Mesendoderm (in vitro differentiated cells): ENCODE data around the gene RFX2.

ENCODE experiments used
- DNase-seq: peaks from one replicate; pipeline ENCODE4 v3.0.0; 2013
- H2AK5ac ChIP-seq: 2 replicates; pipeline ENCODE4 v1.6.1; 2013; ENCODE audit warnings: low read length, inconsistent platforms
- H2BK120ac ChIP-seq: 2 replicates; pipeline ENCODE4 v1.6.1; 2013; ENCODE audit warnings: low read depth, mild to moderate bottlenecking, low read length, moderate library complexity, mixed read lengths
- H2BK15ac ChIP-seq: replicated peaks from 2 replicates; pipeline ENCODE4 v1.6.1; 2013; ENCODE audit warnings: low read depth, mild to moderate bottlenecking, moderate library complexity
- H2BK5ac ChIP-seq: 2 replicates; pipeline ENCODE4 v1.6.1; 2013; ENCODE audit warnings: low read length, inconsistent platforms
- H3K18ac ChIP-seq: 2 replicates; pipeline ENCODE4 v1.6.1; 2013; ENCODE audit warnings: mild to moderate bottlenecking, low read length, mixed read lengths
- H3K23ac ChIP-seq: one replicate; pipeline ENCODE4 v1.6.1; 2013; ENCODE audit warnings: low read length
- H3K27ac ChIP-seq: 2 replicates; pipeline ENCODE4 v1.5.1; 2013; ENCODE audit warnings: low read depth, mild to moderate bottlenecking, inconsistent platforms, low read length, moderate library complexity
- H3K27me3 ChIP-seq: 2 replicates; pipeline ENCODE4 v1.6.1; 2013; ENCODE audit warnings: low read length, control low read depth, mild to moderate bottlenecking, inconsistent platforms; ENCODE audit not compliant: insufficient read depth, poor library complexity
- H3K36me3 ChIP-seq: 2 replicates; pipeline ENCODE4 v1.6.1; 2013; ENCODE audit warnings: low read length, inconsistent platforms; ENCODE audit not compliant: control insufficient read depth, insufficient read depth
- H3K4ac ChIP-seq: one replicate; pipeline ENCODE4 v1.6.1; 2013; ENCODE audit warnings: low read depth, mild to moderate bottlenecking, low read length, moderate library complexity
- H3K4me1 ChIP-seq: 2 replicates; pipeline ENCODE4 v1.6.1; 2013; ENCODE audit warnings: low read depth, low read length, inconsistent platforms; ENCODE audit not compliant: control insufficient read depth
- H3K4me2 ChIP-seq: 2 replicates; pipeline ENCODE4 v1.6.1; 2013; ENCODE audit warnings: low read length
- H3K4me3 ChIP-seq: 2 replicates; pipeline ENCODE4 v1.5.1; 2013; ENCODE audit warnings: mild to moderate bottlenecking, low read length
- H3K56ac ChIP-seq: one replicate; pipeline ENCODE4 v1.6.1; 2013; ENCODE audit warnings: low read length
- H3K79me1 ChIP-seq: 2 replicates; pipeline ENCODE4 v1.6.1; 2013; ENCODE audit warnings: low read length, inconsistent platforms
- H3K79me2 ChIP-seq: 2 replicates; pipeline ENCODE4 v1.6.1; 2013; ENCODE audit warnings: mild to moderate bottlenecking, low read length; ENCODE audit not compliant: control insufficient read depth, insufficient read depth
- H3K9ac ChIP-seq: 2 replicates; pipeline ENCODE4 v1.6.1; 2013; ENCODE audit warnings: low read length, inconsistent platforms
- H4K5ac ChIP-seq: one replicate; pipeline ENCODE4 v1.6.1; 2013; ENCODE audit warnings: low read length
- H4K8ac ChIP-seq: one replicate; pipeline ENCODE4 v1.6.1; 2013; ENCODE audit warnings: low read depth, mild to moderate bottlenecking, control low read depth, low read length, moderate library complexity
- WGBS: extraction: QIAGEN DNeasy Blood & Tissue Kit; methylation state at CpG from one replicate; pipeline ENCODE4 v1.1.7; 2013; ENCODE audit warnings: low lambda C conversion rate, missing lambda C conversion rate; ENCODE audit not compliant: insufficient coverage; ENCODE audit errors: extremely low coverage; 5-methylcytosine and 5-hydroxymethylcytosine counted together

The RFX2 gene

GRCh38 chr19:6048793-6049405 is 61.4 kb downstream of the RFX2 start:
- Histone ChIP-seq H3K79me1 (no peaks in the 10 kb centered on the region), H3K79me2 (no peaks in the 10 kb centered on the region), H2BK120ac (no peak overlapping the region), H2AK5ac (no peak overlapping the region), H3K18ac (no peak overlapping the region), H3K27ac (no peak overlapping the region), H3K9ac (no peak overlapping the region), H2BK15ac (no peak overlapping the region), H4K8ac (no peak overlapping the region), H3K4me3 (no peak overlapping the region), H4K5ac (no peak overlapping the region), H3K4me2 (no peak overlapping the region), H3K4ac (no peak overlapping the region), H3K36me3 (no peaks in the 10 kb centered on the region), H3K4me1 (no peaks in the 10 kb centered on the region), H3K23ac (no peak overlapping the region), H3K56ac (no peak overlapping the region), H2BK5ac (no peak overlapping the region), H3K27me3 (no peaks in the 10 kb centered on the region)
- peak; percentile 81 for DNase-seq
- no CpG with 5 or more reads among the region's 15 CpGs for WGBS

DNA sequence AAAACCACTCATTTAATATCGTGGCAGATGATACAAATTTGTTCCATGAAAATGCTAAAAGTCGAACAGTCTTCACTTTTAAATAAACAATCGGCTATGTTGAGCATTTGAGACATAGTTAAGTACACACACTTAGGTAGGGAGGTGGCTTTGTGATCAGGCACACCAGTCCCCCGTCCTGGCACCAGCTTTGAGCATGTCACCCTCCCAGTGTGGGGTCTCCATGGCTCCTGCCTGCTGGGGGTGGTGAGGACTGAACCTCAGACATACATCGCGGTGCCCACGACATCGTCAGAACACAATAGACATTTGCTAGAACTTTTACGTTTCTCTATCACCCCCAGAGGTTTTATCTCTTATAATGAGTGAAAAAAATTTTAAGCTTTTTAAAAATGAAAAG is 62.0 kb downstream of the RFX2 start:
- Histone ChIP-seq H3K23ac (no peak overlapping the region), H3K27ac (no peak overlapping the region), H3K27me3 (no peaks in the 10 kb centered on the region), H3K9ac (no peak overlapping the region), H4K8ac (no peak overlapping the region), H4K5ac (no peak overlapping the region), H2BK5ac (no peak overlapping the region), H3K4me1 (no peaks in the 10 kb centered on the region), H3K4me3 (no peak overlapping the region), H2AK5ac (no peak overlapping the region), H3K36me3 (no peaks in the 10 kb centered on the region), H3K79me2 (no peaks in the 10 kb centered on the region), H3K18ac (no peak overlapping the region), H3K79me1 (no peaks in the 10 kb centered on the region), H3K4ac (no peak overlapping the region), H2BK120ac (no peak overlapping the region), H2BK15ac (no peak overlapping the region), H3K56ac (no peak overlapping the region), H3K4me2 (no peak overlapping the region)
- WGBS, result no CpG with 5 or more reads among the region's 9 CpGs
- no peak for DNase-seq

DNA sequence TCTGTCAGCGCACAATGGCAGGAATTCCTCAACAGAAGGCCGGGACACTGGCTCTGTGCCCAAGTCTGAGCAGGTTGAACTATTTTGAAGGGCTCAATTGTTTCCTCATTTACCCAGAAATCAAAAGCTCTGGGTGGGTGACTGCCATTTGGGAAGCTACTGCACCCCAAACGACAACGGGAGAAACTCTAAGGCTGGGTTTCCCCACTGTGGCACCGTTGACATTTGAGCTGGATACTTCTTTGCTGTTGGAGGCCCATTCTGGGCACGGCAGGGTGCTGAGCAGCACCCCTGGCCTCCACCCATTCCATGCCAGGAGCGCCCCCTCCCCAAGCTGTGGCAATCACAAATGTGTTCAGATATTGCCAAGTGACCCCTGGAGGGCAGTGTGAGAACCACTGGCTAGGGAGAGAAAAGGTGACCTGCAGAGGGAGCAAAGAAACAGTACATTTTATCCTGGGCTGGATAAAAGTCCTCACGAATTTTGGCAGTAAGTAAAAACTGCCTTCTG is 62.5 kb downstream of the RFX2 start:
- Histone ChIP-seq H2AK5ac (no peak overlapping the region), H3K4me3 (no peak overlapping the region), H2BK120ac (no peak overlapping the region), H3K27me3 (no peaks in the 10 kb centered on the region), H3K4me2 (no peak overlapping the region), H4K8ac (no peak overlapping the region), H3K79me2 (no peaks in the 10 kb centered on the region), H3K36me3 (no peaks in the 10 kb centered on the region), H3K9ac (no peak overlapping the region), H3K18ac (no peak overlapping the region), H4K5ac (no peak overlapping the region), H3K4ac (no peak overlapping the region), H3K23ac (no peak overlapping the region), H2BK15ac (no peak overlapping the region), H3K79me1 (no peaks in the 10 kb centered on the region), H3K4me1 (no peaks in the 10 kb centered on the region), H3K27ac (no peak overlapping the region), H3K56ac (no peak overlapping the region), H2BK5ac (no peak overlapping the region)
- no CpG with 5 or more reads among the region's 8 CpGs for whole genome bisulfite sequencing
- DNase-seq, result peak; percentile 83

DNA sequence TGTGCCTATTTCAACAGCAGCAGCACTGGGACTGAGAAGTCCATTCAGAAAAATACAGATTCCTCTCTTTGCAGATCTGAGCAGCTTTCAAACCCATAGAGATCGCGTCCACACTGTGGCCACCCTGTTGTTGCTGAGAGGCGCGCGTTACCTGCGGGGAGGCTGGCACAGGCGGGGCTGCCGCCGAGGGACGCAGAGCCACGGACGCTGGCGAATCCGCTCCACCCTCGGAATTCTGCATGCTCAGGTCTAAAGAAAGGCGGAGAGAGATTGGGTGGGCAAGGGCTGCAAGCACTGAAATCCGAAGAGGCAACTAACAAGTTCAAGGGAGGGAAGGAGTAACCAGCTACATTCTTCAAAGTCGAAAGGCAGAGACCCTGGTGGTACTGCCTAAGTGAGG is 63.0 kb downstream of the RFX2 start:
- H4K5ac ChIP-seq, result no peak overlapping the region
- H3K79me1 ChIP-seq, result no peaks in the 10 kb centered on the region
- H3K36me3 ChIP-seq, result no peaks in the 10 kb centered on the region
- H2AK5ac ChIP-seq, result no peak overlapping the region
- no peak overlapping the region for H3K4me2 ChIP-seq
- no CpG with 5 or more reads among the region's 18 CpGs for WGBS
- no peak overlapping the region for H3K56ac ChIP-seq
- no peak overlapping the region for H3K23ac ChIP-seq
- H2BK120ac ChIP-seq, result no peak overlapping the region
- H2BK15ac ChIP-seq, result no peak overlapping the region
- no peak overlapping the region for H3K18ac ChIP-seq
- H3K27ac ChIP-seq, result no peak overlapping the region
- no peak overlapping the region for H2BK5ac ChIP-seq
- no peaks in the 10 kb centered on the region for H3K4me1 ChIP-seq
- no peak for DNase-seq
- H3K9ac ChIP-seq, result no peak overlapping the region
- no peak overlapping the region for H3K4ac ChIP-seq
- H3K27me3 ChIP-seq, result no peaks in the 10 kb centered on the region
- H3K4me3 ChIP-seq, result no peak overlapping the region
- no peaks in the 10 kb centered on the region for H3K79me2 ChIP-seq
- H4K8ac ChIP-seq, result no peak overlapping the region

- Histone ChIP-seq H3K9ac (no peak overlapping the region), H3K4ac (no peak overlapping the region), H3K56ac (no peak overlapping the region), H3K27ac (no peak overlapping the region), H3K79me1 (no peaks in the 10 kb centered on the region), H3K4me2 (no peak overlapping the region), H3K18ac (no peak overlapping the region), H2BK5ac (no peak overlapping the region), H3K4me1 (no peaks in the 10 kb centered on the region), H3K4me3 (no peak overlapping the region), H4K8ac (no peak overlapping the region), H3K23ac (no peak overlapping the region), H3K79me2 (no peaks in the 10 kb centered on the region), H3K36me3 (no peaks in the 10 kb centered on the region), H4K5ac (no peak overlapping the region), H2AK5ac (no peak overlapping the region), H2BK15ac (no peak overlapping the region), H2BK120ac (no peak overlapping the region), H3K27me3 (no peaks in the 10 kb centered on the region)
- no peak for DNase-seq
- WGBS, result no CpG with 5 or more reads among the region's 7 CpGs
Measured at GRCh38 chr19:6045108-6045507, 65.2 kb downstream of the RFX2 start.
